Left ventricle myocardium superior (tissue), 1 donor: Measurements from ENCODE around the gene KCTD17. TPM values are rescaled to one million over a fixed set of nuclear protein-coding genes. Genes with fewer than 3 reads are reported as not detected.

ENCODE experiments used
- ATAC-seq: fragments of 200-7000 bp; cut with Tn5 transposase; one replicate; pipeline ENCODE4 v1.9.1; 2020; ENCODE audit warnings: mild to moderate bottlenecking, moderate library complexity
- DNase-seq: peaks from one replicate; pipeline ENCODE4 v3.0.0-alpha.2; 2020
- intact Hi-C: fragments of 100-400 bp; cut with micrococcal nuclease; formaldehyde crosslinking; loops from one replicate; pipeline ENCODE4 v1.11.0; 2022
- total RNA-seq: library from RNA; stranded (reverse); fragmentation: NEBNext Ultra II Directional; extraction: Animal tissue kit (Norgen Biotek cat#: 25700); gene quantifications from one replicate; pipeline ENCODE4 v1.2.1, GENCODE V29; 2021
- donor health status: DM: no; HTN: yes; CAD: no; lungs with severe emphysema.

KCTD17 gene
- total RNA-seq, 1 donor from 2014 or later: 9.8 TPM

DNA sequence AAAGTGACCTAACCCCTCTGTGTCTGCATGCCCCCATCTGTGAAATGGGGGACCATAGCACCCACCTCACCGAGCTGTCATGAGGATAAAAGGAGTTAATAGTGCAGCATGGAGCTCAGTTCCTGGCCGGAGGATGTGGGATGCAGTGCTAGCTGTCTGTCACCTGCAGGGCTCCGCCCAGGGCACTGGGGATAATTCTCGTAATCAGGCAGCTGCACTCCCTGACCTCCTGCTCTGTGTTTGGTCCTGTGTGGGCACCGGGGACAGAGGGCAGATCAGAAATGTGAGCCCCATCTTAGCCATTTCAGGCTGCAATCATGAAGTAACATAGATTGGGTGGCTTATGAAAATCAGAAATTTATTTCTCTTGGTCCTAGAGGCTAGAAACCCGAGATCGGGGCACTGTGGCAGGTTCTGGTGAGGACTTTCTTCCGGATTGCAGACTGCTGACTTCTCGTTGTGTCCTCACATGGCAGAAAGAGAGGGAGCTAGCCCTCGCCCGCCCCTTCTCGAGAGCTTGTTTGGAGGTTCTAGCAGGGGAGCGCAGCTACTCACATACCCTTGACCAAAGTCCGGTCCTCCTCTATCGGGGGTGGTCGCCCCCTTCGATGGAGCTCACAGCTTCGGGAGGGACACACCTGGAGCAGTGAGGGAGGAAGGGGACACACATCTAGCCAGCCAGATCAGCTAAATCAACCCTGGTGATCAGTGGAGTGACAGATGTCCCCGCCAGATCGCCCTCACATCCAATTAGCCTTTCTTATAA, 3.2 kb downstream of the KCTD17 start:
- DNase-seq (no peak), ATAC-seq (no peak)
- intact Hi-C loops: no loop called here

DNA sequence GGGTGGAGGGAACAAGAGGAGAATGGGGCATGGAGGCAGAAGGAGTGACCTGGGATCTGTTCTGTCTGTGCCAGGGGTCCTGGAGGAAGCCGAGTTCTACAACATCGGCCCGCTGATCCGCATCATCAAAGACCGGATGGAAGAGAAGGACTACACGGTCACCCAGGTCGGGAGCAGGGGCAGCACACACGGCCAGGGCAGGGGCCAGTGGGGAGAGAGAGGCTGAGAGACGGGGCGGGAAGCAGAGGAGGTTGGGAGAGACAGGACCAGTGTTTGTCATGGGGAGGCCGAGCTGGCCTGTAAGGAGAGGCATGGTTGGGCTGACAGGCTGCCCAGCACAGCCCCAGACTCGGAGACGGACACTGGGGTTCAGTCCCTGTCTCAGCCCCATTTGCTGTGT, 4.7 kb downstream of the KCTD17 start:
- intact Hi-C loops: no loop called here
- ATAC-seq (no peak), DNase-seq (no peak)

DNA sequence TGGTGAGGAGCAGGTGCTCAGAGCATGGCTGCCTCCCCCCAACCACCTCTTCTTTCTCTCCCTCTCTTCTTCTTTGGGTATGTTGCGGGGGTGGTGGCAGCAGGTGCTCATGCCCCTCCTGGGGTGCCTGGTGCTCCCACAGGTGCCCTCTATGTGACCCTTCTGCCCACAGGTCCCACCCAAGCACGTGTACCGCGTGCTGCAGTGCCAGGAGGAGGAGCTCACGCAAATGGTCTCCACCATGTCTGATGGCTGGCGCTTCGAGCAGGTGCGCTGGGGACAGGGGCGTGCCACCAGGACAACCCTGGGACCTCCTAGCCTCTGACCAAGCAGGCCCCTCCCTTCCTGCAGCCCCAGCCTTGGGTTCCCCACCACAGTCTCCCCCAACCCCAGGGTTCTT, 5.7 kb downstream of the KCTD17 start:
- intact Hi-C loops: no loop called here
- ATAC-seq: no peak
- no peak for DNase-seq

DNA sequence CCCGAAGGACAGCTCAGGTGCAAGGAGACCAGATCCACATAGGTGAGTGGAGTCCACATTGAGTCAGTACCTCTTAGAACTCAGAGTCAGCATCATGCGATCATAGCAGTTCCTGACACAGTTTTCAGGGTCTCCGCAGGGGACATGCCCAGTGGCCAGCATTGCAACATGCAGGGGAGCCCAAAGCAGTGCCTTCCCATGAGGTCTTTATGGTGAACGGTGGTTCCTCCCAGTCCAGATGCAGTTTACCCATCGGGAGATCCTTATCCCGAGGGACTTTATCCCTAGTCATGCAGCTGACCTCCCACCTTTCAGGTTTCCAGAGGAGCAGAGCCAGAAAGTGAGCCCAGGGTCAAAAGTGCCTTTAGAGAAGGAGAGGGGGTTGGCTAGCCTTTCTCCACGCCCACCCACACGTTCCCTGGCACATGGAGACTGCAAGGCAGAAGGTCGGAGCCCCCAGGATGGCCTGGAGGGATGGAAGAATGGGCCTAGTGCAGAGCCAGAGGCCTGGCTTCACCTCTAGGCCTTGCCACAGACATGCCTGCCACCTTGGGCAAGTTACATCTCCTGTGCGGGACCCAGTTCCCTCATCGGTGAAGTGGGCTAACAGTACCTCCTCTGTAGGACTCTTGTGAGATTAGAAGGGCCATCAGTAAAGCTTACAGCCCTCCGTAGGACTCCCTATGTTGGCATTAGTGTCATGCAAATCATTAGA, 6.4 kb downstream of the KCTD17 start:
- intact Hi-C loops: no loop called here
- DNase-seq (no peak), ATAC-seq (no peak)

DNA sequence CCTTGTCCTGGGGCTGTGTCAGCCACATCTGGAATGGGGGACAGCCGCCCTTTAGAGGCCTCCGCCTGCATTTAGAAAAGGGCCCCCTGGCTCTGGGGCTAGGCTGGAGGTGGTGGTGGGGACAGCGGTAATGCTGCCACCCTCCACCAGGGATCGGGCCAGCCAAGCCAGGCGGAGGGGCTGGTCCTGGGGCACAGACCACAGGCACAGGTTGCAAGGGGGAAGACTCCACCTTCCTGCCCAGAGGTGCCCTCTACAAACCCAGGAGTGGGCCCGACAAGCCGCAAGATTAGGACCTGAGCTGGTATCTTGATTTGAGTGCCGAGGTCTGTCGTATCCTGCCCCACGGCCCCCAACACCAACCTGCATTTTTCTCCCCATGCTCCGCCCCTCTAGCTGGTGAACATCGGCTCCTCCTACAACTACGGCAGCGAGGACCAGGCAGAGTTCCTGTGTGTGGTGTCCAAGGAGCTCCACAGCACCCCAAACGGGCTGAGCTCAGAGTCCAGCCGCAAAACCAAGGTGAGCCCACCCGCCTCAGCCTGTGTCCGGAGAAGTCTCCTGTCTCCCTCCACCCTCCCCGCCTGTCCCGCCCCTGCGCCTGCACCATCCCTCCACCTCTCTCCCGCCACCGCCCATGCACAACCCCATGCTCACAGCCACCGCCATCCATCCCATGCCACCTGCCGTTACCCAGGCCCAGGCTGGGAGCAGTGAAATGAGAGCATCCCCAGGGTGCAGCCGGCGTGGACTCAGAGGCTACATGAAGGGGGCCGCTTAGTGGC, 7.6 kb downstream of the KCTD17 start:
- intact Hi-C loops: no loop called here
- no peak for DNase-seq
- no peak for ATAC-seq

DNA sequence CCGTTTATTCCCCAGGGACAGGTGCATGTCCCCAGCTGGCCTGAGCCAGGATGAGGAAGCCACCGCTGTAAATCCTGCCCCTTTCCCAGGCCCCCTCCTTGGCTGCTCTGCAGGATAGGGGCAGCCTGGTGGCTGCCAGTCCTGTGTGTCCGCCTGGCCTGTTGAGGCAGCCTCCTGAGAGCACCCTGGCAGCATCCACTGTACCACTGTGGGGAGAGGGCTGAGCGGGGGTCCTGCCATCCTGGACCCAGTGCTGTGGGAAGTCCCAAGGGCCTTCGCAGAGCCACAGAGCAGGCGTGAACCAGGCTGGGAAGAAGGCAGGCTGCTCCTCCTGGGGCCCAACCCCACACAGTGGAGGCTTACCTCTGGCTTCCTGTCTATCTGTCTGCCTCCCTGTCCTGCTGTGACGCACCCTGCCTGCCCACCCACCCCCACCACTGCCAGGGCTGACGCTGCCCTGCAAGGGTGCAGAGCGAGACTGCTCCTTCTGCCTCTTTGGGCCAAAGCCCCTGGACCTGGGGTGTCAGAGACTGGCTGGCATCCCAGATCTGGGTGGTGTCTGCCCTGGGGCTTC, 8.4 kb downstream of the KCTD17 start:
- intact Hi-C loops: no loop called here
- ATAC-seq (no peak), DNase-seq (no peak)

DNA sequence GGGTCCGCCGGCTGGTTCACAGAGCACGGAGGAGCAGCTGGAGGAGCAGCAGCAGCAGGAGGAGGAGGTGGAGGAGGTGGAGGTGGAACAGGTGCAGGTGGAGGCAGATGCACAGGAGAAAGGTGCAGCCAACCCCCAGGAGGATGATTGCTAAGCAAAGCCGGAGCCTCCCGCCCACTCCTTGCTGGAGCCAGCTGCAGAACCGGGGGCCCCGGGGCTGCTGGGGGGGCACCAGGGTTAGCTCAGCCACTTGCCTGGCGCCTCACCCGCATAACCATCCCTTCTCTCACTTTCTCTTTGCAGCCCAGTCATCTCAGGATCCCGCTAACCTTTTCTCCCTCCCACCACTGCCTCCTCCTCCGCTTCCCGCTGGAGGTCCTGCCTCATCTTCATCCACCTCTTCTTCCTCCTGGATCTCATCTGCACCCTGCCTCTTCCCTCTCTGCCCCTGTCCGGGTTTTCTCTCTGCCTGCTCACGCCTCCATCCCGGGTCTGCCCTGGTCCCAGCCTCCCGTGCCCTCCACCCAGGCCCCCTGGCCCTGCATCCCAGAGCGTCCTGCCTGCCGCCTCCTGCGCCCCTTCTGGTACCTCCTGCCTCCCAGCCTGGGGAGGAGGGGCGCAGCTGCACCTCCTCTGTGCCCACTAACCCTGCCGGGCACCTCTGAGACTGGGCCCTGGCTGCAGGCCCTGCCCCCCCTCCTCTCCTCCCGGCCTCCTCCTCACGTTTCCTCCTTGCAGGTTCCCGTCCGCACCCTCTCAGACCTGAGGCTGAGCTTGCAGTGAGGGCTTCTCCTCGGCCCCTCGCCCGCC, 9.5 kb downstream of the KCTD17 start:
- ATAC-seq (no peak), DNase-seq (no peak)
- intact Hi-C loops: no loop called here

DNA sequence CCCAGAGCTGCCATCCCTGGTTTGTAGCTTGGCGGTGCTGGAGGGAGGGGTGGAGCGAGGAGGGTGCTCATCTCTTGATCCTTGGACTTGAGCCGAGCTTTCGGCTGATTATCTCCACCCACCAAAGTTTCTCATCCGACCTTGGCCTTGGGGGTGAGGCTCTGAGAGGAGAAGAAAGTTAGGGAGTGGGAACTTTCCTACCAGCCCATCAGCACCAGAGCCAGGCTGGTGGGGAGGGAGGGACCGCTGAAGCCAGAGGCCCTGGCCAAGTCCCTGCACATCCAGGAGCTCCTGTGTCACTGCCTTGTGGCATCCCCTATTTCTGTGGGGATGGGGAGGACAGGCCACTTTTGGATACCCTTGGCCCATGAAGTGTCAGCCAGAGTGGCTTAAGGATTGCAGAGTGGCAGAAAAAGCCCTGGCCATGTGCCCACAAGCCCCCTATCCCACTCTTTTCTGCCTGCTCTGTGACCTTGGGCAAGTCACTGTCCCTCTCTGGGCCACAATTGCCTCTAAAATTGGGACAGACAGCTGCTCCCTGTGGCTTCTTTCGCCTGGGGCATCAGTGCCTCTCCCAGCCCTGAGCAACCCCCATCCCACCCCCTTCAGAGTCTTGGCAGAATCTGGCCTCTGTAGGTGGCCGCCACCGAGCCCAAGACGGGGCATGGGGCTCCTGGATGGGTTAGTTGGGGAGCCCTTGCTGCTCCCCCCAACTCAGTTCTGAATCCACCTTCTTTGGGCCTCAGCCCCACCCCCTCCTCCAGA, 10.3 kb downstream of the KCTD17 start:
- ATAC-seq: no peak
- intact Hi-C loops: no loop called here
- DNase-seq: no peak

DNA sequence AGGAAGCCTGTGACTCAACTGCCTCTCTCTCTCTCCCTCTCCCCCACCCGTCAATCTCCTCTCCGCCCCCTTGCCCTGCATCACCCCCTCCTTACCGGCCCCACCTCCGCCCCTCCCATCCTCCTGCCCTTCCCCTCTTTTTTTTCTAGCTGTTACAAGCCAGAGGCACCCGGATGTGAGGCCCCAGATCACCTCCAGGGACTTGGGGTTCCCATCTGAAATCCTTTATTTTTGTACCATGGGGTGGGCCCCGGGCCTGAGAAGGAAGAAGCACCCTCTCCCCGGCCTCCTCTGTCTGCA, 10.8 kb downstream of the KCTD17 start:
- DNase-seq: no peak
- intact Hi-C loops: no loop called here
- ATAC-seq: no peak

DNA sequence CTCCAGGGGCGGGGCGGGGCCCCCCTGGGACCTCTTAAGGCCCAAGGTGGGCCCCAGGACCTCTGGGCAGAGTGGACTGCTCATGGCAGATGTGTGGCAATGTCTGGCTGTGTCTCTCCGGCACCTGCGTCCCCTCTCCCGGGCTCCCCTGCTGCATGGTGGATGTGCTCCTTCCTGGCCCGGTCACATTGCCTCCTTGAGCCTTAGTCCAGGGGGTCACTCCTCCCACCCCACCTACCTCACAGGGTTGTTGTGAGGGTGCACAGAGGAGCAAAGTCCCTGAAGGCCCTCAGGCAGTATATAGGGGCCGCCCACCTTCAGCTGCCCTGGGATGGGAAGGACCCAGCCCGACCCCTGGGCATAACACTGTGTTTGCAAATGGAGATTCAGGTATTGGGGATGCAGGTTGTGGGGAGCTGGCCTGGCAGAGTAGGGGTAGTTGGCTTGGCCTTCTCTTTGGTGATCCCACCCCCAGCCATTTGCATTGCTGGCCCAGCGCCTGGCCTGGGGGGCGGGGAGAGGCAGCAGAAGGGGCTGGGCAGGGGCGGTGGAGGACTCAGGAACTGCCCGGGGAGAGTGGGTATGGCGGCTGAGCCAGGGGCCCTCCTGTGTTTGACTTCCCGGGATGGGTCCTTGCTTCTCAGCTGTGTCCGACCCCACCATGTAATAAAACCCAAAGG, 11.3 kb downstream of the KCTD17 start:
- no peak for ATAC-seq
- intact Hi-C loops: no loop called here
- no peak for DNase-seq

DNA sequence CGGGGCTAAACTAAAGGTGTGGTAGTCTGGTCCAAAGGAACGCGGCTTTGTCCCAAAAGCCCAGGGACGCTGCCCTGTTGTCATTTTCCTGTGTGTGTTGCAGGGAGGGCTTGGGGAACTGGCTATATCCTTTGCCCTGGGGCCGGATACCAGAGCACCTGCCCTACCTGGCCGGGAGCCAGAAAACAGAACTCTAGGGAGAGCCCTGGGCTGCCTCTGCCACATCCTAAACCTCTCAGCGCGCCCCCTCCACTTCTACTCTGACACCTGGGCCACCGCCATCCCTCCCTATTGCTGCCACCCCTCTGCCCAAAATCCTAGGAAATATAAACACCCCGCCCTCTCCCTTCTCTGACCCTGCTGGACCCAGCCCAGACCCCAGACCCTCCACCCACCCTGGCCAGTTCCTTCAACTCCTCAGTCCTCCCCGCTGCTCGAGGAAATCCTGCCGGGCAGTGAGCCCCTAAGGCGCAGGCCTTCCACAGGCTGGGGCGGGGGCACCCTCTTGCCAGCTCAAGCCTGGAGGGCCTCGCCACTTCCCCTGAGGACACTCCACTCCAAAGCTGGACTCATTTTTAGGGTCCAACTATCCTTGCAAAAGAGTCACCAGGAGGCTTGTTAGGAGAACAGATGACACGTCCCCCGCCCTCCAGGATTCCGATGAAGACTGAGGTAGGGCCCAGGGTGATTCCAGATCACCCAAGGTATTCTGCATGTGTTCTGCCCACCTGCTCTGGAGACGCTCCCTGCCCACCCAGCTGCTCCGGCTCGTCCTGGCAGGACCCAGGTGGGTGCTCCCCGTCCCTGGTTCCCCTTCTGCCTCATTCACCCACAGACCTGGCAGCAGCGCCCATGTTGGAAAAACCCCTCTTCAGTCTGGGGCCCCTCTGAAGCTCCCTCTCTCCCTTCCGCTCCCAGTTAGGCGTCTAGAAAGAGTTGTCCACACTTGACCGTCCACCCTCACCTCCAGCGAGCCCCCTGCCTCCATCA, 12.2 kb downstream of the KCTD17 start:
- intact Hi-C loops: no loop called here
- ATAC-seq: no peak
- no peak for DNase-seq

DNA sequence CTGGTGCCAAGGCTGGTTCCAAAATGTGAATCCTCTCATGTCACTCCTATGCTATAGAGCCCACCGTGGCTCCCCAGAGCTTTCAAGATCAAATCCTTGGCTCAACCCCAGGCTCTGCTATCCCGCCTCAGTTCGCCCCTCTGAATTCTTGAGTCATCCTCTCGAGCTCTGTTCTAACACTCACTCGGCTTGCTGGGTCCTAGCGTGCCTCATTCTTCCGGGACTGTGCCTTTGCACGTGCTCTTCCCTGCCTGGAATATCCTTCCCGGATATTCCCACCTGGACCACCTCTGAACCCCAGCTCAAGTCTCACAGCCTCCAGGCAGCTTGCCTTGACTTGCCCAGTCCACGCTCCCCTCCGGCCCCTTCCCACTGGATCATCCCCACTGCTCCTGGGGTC, 13.0 kb downstream of the KCTD17 start:
- ATAC-seq: no peak
- intact Hi-C loops: no loop called here
- no peak for DNase-seq

DNA sequence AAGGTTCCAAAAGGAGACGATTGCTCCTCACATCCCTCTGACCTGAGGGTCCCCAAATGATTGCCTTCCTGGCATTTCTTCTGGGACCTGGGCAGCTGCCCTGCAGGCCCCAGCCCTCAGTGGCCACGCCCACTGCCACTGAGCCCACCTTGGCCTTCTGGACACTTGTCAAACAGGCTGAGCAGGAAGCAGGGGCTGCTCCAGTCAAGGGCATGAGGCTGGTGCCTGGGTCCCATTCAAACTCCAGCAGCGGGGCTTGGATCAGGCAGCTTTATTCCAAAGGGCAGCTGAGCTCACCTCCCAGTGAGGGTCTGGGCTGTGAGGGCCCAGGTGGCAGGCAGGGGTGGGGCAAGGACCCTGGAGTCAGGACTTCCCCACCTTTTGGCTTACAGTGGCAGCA, 13.6 kb downstream of the KCTD17 start:
- no peak for ATAC-seq
- no peak for DNase-seq

DNA sequence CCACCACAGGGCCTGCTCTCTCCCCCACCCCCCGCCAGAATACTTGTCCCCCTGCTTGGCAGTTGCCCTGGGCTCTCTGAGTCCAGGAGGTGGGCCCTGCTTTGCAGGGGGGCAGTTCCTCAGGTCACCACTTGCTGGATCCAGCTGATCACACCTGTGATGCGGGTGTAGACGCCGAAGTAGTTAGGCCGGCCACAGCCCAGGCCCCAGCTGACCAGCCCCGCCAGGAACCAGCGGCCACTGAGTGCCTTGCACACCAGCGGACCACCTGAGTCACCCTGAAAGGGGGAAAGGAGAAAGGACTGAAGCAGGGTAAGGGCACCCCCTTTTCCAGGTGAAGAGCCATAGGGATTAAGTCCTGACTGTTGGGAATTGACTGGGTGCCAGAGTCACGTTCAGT, 14.4 kb downstream of the KCTD17 start:
- intact Hi-C loops: no loop called here
- DNase-seq (no peak), ATAC-seq (no peak)

More for the DNA sequence above, 13.6 kb downstream of the KCTD17 start:
- intact Hi-C loops: no loop called here

DNA sequence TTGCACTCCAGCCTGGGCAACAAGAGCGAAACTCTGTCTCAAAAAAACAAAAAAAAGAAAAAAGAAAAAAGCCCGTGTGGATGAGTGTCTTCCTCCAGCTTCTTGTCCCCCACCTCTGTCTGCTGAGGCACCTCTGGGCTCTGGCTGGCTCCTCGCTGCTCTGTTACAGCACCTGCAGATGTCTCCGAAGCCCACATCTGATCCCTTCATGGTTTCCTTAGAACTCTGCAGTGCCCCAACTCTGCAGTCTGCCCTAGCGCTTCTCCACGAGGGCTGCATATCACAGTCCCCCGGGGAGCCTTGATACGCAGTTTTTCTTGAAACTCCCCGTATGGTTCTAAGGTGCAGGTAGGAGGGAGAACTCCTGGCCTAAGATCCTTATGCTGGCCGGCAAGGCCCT, 15.9 kb downstream of the KCTD17 start:
- no peak for DNase-seq
- ATAC-seq: no peak
- intact Hi-C loops: no loop called here

DNA sequence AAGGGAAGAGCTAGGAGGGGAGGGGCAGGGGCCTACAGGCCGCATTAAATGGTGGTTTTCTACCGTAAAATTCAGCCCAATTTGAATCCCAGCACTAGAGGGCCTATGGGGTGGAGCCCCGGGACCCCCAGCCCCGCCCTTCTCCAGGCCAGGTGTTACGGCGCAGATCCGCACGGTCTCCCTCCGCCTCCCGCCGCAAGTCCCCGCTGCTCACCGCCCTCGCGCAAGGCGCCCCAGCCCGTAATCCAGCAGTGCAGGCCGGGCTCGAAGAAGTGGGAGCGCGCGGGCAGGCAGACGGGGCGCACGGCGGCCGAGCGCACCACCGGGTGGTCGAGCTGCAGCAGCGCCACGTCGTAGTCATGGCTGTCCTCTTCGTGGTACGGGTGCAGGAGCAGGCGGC, 17.3 kb downstream of the KCTD17 start:
- no peak for DNase-seq
- intact Hi-C loops: no loop called here
- ATAC-seq: no peak

DNA sequence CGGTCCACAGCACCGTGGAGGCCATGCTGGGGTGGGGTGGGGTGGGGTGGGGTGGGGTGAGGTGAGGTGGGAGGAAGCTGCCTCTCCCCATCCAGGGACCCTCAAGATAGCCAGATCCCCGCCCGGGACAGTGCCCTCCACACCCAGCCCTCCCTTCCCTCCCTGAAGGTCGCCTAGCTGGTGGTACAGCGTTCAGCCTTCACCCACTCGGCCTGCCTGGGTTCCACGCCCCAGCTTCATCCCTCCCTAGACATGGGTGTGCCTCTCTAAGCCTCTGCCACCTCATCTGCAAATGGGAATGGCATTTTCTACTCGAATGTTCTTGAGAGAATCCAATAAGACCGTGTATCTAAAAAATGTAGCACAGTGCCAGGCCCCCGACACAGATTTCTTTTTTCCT, 17.8 kb downstream of the KCTD17 start:
- ATAC-seq (no peak), DNase-seq (no peak)
- intact Hi-C loops: no loop called here
